ENCODE measurements around the gene C9orf85. TPM values are rescaled to one million over a fixed set of nuclear protein-coding genes. Genes with fewer than 3 reads are reported as not detected.
"Not testable (repeated sequence)": the region's sequence is repeated elsewhere in the genome, so short reads cannot be mapped to it uniquely, and the experiment has no call there.

C9orf85 gene
- polyA plus RNA-seq, 1 experiment, result 16.1 TPM

GRCh38 chr9:72005451-72005850 lies 94.0 kb downstream of the C9orf85 start:
- no peak for TF ChIP-seq CTCF (IDR thresholded peaks at IDR 0.05; ENCODE audit: insufficient read depth, low read depth, low read length)
- CTCF ChIA-PET, result interaction anchor here (1.4 kb wide), 1 partner anchor 16 kb away, joined by 3 read pairs; no protein-coding TSS in a partner anchor
- POLR2A ChIA-PET, result no interaction called here

GRCh38 chr9:72006501-72006900 lies 95.1 kb downstream of the C9orf85 start:
- no peak for DNase-seq (ENCODE audit: low read depth)
- Histone ChIP-seq H3K36me3 (ENCODE audit: control insufficient read depth, insufficient read depth, low read length) (no peaks in the 10 kb centered on the region), H3K27me3 (ENCODE audit: control insufficient read depth, insufficient read depth, low read length) (no peaks in the 10 kb centered on the region), H3K4me3 (ENCODE audit: low read depth, low read length) (no peak overlapping the region)
- no peak for TF ChIP-seq CTCF (IDR thresholded peaks at IDR 0.05; ENCODE audit: insufficient read depth, low read depth, low read length)
- ChIA-PET CTCF (interaction anchor here (1.1 kb wide), 1 partner anchor 10 kb away, joined by 3 read pairs; no protein-coding TSS in a partner anchor), POLR2A (no interaction called here)

More at GRCh38 chr9:72005451-72005850, 94.0 kb downstream of the C9orf85 start:
- no peak for DNase-seq (ENCODE audit: low read depth)
- H3K36me3 ChIP-seq (ENCODE audit: control insufficient read depth, insufficient read depth, low read length), result no peaks in the 10 kb centered on the region
- no peak overlapping the region for H3K4me3 ChIP-seq (ENCODE audit: low read depth, low read length)
- H3K27me3 ChIP-seq (ENCODE audit: control insufficient read depth, insufficient read depth, low read length), result no peaks in the 10 kb centered on the region

- H3K27me3 ChIP-seq (ENCODE audit: control insufficient read depth, insufficient read depth, low read length); H3K36me3 ChIP-seq (ENCODE audit: control insufficient read depth, insufficient read depth, low read length); POLR2A ChIA-PET; DNase-seq (ENCODE audit: low read depth); H3K4me3 ChIP-seq (ENCODE audit: low read depth, low read length): not testable (repeated sequence)
- CTCF ChIA-PET, result interaction anchor here (2.7 kb wide), 1 partner anchor 17 kb away, joined by 11 read pairs; no protein-coding TSS in a partner anchor
These were observed 96.3 kb downstream of the C9orf85 start for GRCh38 chr9:72007726-72008125.

GRCh38 chr9:72012646-72013045 lies 101.2 kb downstream of the C9orf85 start:
- Histone ChIP-seq H3K4me3 (ENCODE audit: low read depth, low read length) (no peak overlapping the region), H3K36me3 (ENCODE audit: control insufficient read depth, insufficient read depth, low read length) (no peaks in the 10 kb centered on the region), H3K27me3 (ENCODE audit: control insufficient read depth, insufficient read depth, low read length) (no peaks in the 10 kb centered on the region)
- TF ChIP-seq CTCF (IDR thresholded peaks at IDR 0.05; ENCODE audit: insufficient read depth, low read depth, low read length), result no peak
- ChIA-PET POLR2A (no interaction called here), CTCF (interaction anchor here (0.8 to 1.2 kb wide), 2 partner anchors 11 to 13 kb away, joined by 3 read pairs; no protein-coding TSS in a partner anchor)
- no peak for DNase-seq (ENCODE audit: low read depth)

GRCh38 chr9:72013292-72013760 lies 101.9 kb downstream of the C9orf85 start:
- no peak for DNase-seq (ENCODE audit: low read depth)
- no peaks in the 10 kb centered on the region for H3K36me3 ChIP-seq (ENCODE audit: control insufficient read depth, insufficient read depth, low read length)
- ChIA-PET CTCF (interaction anchor here (0.8 kb wide), 2 partner anchors 11 to 203 kb away, joined by 3 read pairs; no protein-coding TSS in a partner anchor), POLR2A (no interaction called here)
- no peaks in the 10 kb centered on the region for H3K27me3 ChIP-seq (ENCODE audit: control insufficient read depth, insufficient read depth, low read length)
- no peak overlapping the region for H3K4me3 ChIP-seq (ENCODE audit: low read depth, low read length)
- no peak for TF ChIP-seq CTCF (IDR thresholded peaks at IDR 0.05; ENCODE audit: insufficient read depth, low read depth, low read length)

- H3K27me3 ChIP-seq (ENCODE audit: control insufficient read depth, insufficient read depth, low read length), result no peaks in the 10 kb centered on the region
- H3K36me3 ChIP-seq (ENCODE audit: control insufficient read depth, insufficient read depth, low read length), result no peaks in the 10 kb centered on the region
- H3K4me3 ChIP-seq (ENCODE audit: low read depth, low read length), result no peak overlapping the region
- ChIA-PET CTCF (interaction anchor here (1.0 to 7.7 kb wide), 6 partner anchors 13 to 217 kb away, joined by 3 to 97 read pairs (median 6); no protein-coding TSS in a partner anchor), POLR2A (no interaction called here)
- TF ChIP-seq CTCF (IDR thresholded peaks at IDR 0.05; ENCODE audit: insufficient read depth, low read depth, low read length), result no peak
- peak; percentile 47 for DNase-seq (ENCODE audit: low read depth)
These were observed 111.4 kb downstream of the C9orf85 start for GRCh38 chr9:72022841-72023240.

Measured in BJ (cell line).